HepG2 (cell line): Measurements from ENCODE around the gene MRPS7. TPM values are rescaled to one million over a fixed set of nuclear protein-coding genes. Genes with fewer than 3 reads are reported as not detected.

Source experiments
- ATAC-seq: fragments of 200-7000 bp; cut with Tn5 transposase; 3 replicates; pipeline ENCODE4 v1.9.1; 2020; ENCODE audit warnings: mild to moderate bottlenecking, moderate library complexity
- BruUV-seq: library from RNA; stranded (reverse); fragments of 400-500 nt; replicated peaks from 2 replicates; lab custom pipeline; 2021; lab: Mats Ljungman, UMichigan
- CTCF ChIA-PET: fragments of 300-600 bp; formaldehyde crosslinking; extraction: SDS; loops from one replicate; lab custom pipeline; 2021; ENCODE audit warnings: low total read pairs, inconsistent platforms, low intra/inter-chr PET ratio; lab: Yijun Ruan, JAX
- POLR2A ChIA-PET: fragments of 350-600 bp; sonication (Branson Sonifier 250); formaldehyde crosslinking; loops from one replicate; lab custom pipeline; 2020; ENCODE audit warnings: antibody characterized with exemption, inconsistent platforms; lab: Yijun Ruan, JAX
- DNase-seq: peaks from one replicate; pipeline ENCODE4 v3.0.0-alpha.2; 2015; ENCODE audit warnings: low spot score
- FAIRE-seq: peaks from 3 replicates; lab custom pipeline; 2011; peaks lifted over from hg19 to GRCh38; lab: Jason Lieb, UNC
- H2AFZ ChIP-seq: one replicate; pipeline ENCODE4 v1.6.1; 2011; ENCODE audit warnings: low read length, inconsistent platforms
- H3K27ac ChIP-seq: fragments of 300-600 bp; 3 replicates; pipeline ENCODE4 v1.8.0; 2011; ENCODE audit warnings: mixed run types, mild to moderate bottlenecking, mixed read lengths, low read length, inconsistent platforms; ENCODE audit not compliant: insufficient read depth; ENCODE audit errors: extremely low read length
- H3K27me3 ChIP-seq, 2 experiments: fragments of 200-600 bp in 1 of 2; 2 replicates in 1 of 2; 3 replicates in 1 of 2; pipeline versions ENCODE4 v1.6.0 to v1.8.0; 2011; ENCODE audit warnings: low read length in 2 of 2, mild to moderate bottlenecking in 2 of 2, moderate library complexity in 2 of 2, inconsistent platforms in 1 of 2; ENCODE audit not compliant: insufficient read depth in 2 of 2, control insufficient read depth in 1 of 2
- H3K36me3 ChIP-seq, 2 experiments: fragments of 200-600 bp in 1 of 2; replicated peaks in 1 of 2; 2 replicates in 1 of 2; 3 replicates in 1 of 2; pipeline versions ENCODE4 v1.5.1 to v1.8.0; 2011; ENCODE audit warnings: low read length in 2 of 2, inconsistent platforms in 1 of 2; ENCODE audit not compliant: insufficient read depth in 2 of 2, control insufficient read depth in 1 of 2
- H3K4me1 ChIP-seq: 2 replicates; pipeline ENCODE4 v1.5.1; 2012; ENCODE audit warnings: low read length, inconsistent platforms; ENCODE audit not compliant: insufficient read depth
- H3K4me2 ChIP-seq: 2 replicates; pipeline ENCODE4 v1.6.0; 2011; ENCODE audit warnings: low read depth, low read length, inconsistent platforms
- H3K4me3 ChIP-seq, 3 experiments: fragments of 200-600 bp in 1 of 3; sonication (generic), shearing (Covaris generic) in 1 of 3; replicated peaks in 1 of 3; 2 replicates each; pipeline ENCODE4 v1.5.1; 2011 to 2016; ENCODE audit warnings: low read length in 3 of 3, inconsistent platforms in 2 of 3, low read depth in 2 of 3, mild to moderate bottlenecking in 2 of 3, control low read depth in 1 of 3, mixed read lengths in 1 of 3; ENCODE audit not compliant: insufficient read depth in 1 of 3
- H3K79me2 ChIP-seq: one replicate; pipeline ENCODE4 v1.6.1; 2011; ENCODE audit warnings: low read length, inconsistent platforms; ENCODE audit not compliant: insufficient read depth
- H3K9ac ChIP-seq: 2 replicates; pipeline ENCODE4 v1.6.0; 2011; ENCODE audit warnings: mild to moderate bottlenecking, low read depth, low read length, inconsistent platforms; ENCODE audit not compliant: insufficient read depth
- H3K9me3 ChIP-seq: 2 replicates; pipeline ENCODE4 v1.5.1; 2012; ENCODE audit warnings: mild to moderate bottlenecking, low read length
- H4K20me1 ChIP-seq: 2 replicates; pipeline ENCODE4 v1.6.0; 2011; ENCODE audit warnings: inconsistent platforms, mild to moderate bottlenecking, low read length, moderate library complexity; ENCODE audit not compliant: insufficient read depth
- AGO1 ChIP-seq: fragments of 200-400 bp; formaldehyde crosslinking; IDR thresholded peaks from 2 replicates; pipeline ENCODE4 v1.6.1; 2017; ENCODE audit warnings: mild to moderate bottlenecking, low read depth, low read length, moderate library complexity; ENCODE audit not compliant: poor library complexity, severe bottlenecking
- ARID2 ChIP-seq: sonication (generic); formaldehyde crosslinking; IDR thresholded peaks from 2 replicates; pipeline ENCODE4 v1.8.1; 2022; ENCODE audit warnings: mild to moderate bottlenecking, missing genetic modification reagents, borderline replicate concordance
- HDAC1 ChIP-seq: sonication (generic); formaldehyde crosslinking; IDR thresholded peaks from 2 replicates; pipeline ENCODE4 v1.5.1; 2020; ENCODE audit warnings: mild to moderate bottlenecking, missing genetic modification reagents
- MEIS2 ChIP-seq: sonication (generic); formaldehyde crosslinking; IDR thresholded peaks from 2 replicates; pipeline ENCODE4 v1.9.0; 2021; ENCODE audit warnings: mild to moderate bottlenecking, missing genetic modification reagents
- MYC ChIP-seq: sonication (generic); formaldehyde crosslinking; IDR thresholded peaks from 2 replicates; pipeline ENCODE4 v1.9.0; 2021; ENCODE audit warnings: missing genetic modification reagents, borderline replicate concordance
- POLR2AphosphoS5 ChIP-seq: IDR thresholded peaks from 2 replicates; pipeline ENCODE4 v1.6.1; 2012; ENCODE audit warnings: low read depth, low read length
- RFX3 ChIP-seq: IDR thresholded peaks from 2 replicates; pipeline ENCODE4 v1.6.1; 2016; ENCODE audit warnings: missing biosample characterization, missing genetic modification reagents
- TCF7L2 ChIP-seq: IDR thresholded peaks from 2 replicates; pipeline ENCODE4 v1.6.1; 2011; ENCODE audit warnings: mild to moderate bottlenecking, low read depth, low read length, moderate library complexity
- ZFP1 ChIP-seq: IDR thresholded peaks from 2 replicates; pipeline ENCODE4 v1.6.1; 2016
- ZFP90 ChIP-seq: sonication (generic); formaldehyde crosslinking; IDR thresholded peaks from 2 replicates; pipeline ENCODE4 v1.8.0; 2022; ENCODE audit warnings: missing genetic modification reagents, mild to moderate bottlenecking, inconsistent platforms, borderline replicate concordance
- ZKSCAN8 ChIP-seq: IDR thresholded peaks from 2 replicates; pipeline ENCODE4 v1.6.1; 2016; ENCODE audit warnings: borderline replicate concordance, missing genetic modification reagents, missing compliant biosample characterization
- ZNF546 ChIP-seq: sonication (generic); formaldehyde crosslinking; conservative IDR thresholded peaks from 2 replicates; pipeline ENCODE4 v1.8.1; 2023; ENCODE audit warnings: mild to moderate bottlenecking, missing genetic modification reagents
- ZNF878 ChIP-seq: sonication (generic); formaldehyde crosslinking; IDR thresholded peaks from 2 replicates; pipeline ENCODE4 v1.8.1; 2023; ENCODE audit warnings: mild to moderate bottlenecking, missing genetic modification reagents, moderate library complexity
- WGBS: methylation state at CpG from one replicate; pipeline ENCODE4 v1.1.6; 2017; ENCODE audit warnings: low lambda C conversion rate; 5-methylcytosine and 5-hydroxymethylcytosine counted together
- in situ Hi-C: cut with HindIII; loops from 2 replicates; pipeline ENCODE4 v1.10.0; 2017; ENCODE audit warnings: low pct_unique_long_range_greater_than_20kb; ENCODE audit not compliant: extremely low pct_ligation_motif_present
- intact Hi-C: fragments of 100-400 bp; cut with micrococcal nuclease; formaldehyde crosslinking; loops from one replicate; pipeline ENCODE4 v1.10.0; 2022; ENCODE audit not compliant: unreplicated experiment
- polyA plus RNA-seq, 8 experiments: library from polyadenylated mRNA; depleted of rRNA in 3 of 8; stranded (reverse) in 7 of 8; unstranded in 1 of 8; fragments of >200 nt; fragmentation: Illumina TruSeq in 4 of 8; extraction: Trizol in 4 of 8; gene quantifications; 2 replicates each; pipeline versions ENCODE4 v1.2.1 to v1.2.3, GENCODE V29; 2011 to 2016; ENCODE audit warnings: low read depth in 4 of 8, missing spikeins in 1 of 8, mixed read lengths in 1 of 8; ENCODE audit not compliant: insufficient read depth in 1 of 8
- total RNA-seq, 5 experiments: library from RNA; depleted of rRNA; stranded (reverse); fragments of >200 nt; fragmentation: Illumina TruSeq; extraction: Trizol; gene quantifications; 2 replicates each; pipeline ENCODE4 v1.2.3, GENCODE V29; 2016; ENCODE audit warnings: low read depth in 1 of 5
- TF ChIP-seq, protein P1 (sequence below): sonication (generic); formaldehyde crosslinking; IDR thresholded peaks from 2 replicates; pipeline ENCODE4 v1.5.0; 2020; ENCODE audit warnings: mild to moderate bottlenecking, missing genetic modification reagents
- TF ChIP-seq, protein P2 (sequence below), 2 experiments: sonication (generic) in 1 of 2; formaldehyde crosslinking in 1 of 2; IDR thresholded peaks; 2 replicates each; pipeline versions ENCODE4 v1.5.1 to v1.6.1; 2011 to 2020; ENCODE audit warnings: borderline replicate concordance in 1 of 2, low read depth in 1 of 2, low read length in 1 of 2, mild to moderate bottlenecking in 1 of 2, missing genetic modification reagents in 1 of 2, moderate library complexity in 1 of 2
- TF ChIP-seq, protein P3 (sequence below): sonication (generic); formaldehyde crosslinking; IDR thresholded peaks from 2 replicates; pipeline ENCODE4 v1.4.0; 2020; ENCODE audit warnings: missing genetic modification reagents, borderline replicate concordance
- TF ChIP-seq, protein P4 (sequence below): sonication (generic); formaldehyde crosslinking; conservative IDR thresholded peaks from 2 replicates; pipeline ENCODE4 v1.8.1; 2023; ENCODE audit warnings: missing genetic modification reagents

The MRPS7 gene
- total and polyA plus RNA-seq, 2 of the 13 experiments (the other 11 are each of a cell fraction or from before 2014, with no cell fraction given) = 97.0 to 162 TPM

DNA sequence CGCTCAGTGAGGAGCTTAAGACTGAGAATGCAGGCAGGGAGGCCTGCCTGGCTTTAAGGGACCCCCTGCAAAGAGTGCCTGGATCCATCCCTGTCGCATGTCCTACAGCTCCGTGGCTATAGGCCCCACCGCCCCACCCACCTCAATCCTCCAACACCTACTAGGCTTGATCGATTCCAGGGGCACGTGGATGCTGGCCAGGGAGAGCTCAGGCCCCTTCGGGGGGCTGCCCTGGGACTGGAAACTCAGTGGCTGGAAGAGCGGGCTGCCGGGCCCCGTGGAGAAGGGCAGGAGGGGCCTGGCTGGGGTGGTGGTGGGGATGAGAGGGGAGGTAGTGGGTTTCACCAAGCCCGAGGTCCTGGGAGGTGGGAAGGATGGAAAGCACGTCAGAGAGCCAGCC is 22.5 kb upstream of the MRPS7 start:
- BruUV-seq = no TSS peak
- no peaks in the 10 kb centered on the region for H4K20me1 ChIP-seq
- POLR2A ChIA-PET = no interaction called here
- TF ChIP-seq, protein P1, sequence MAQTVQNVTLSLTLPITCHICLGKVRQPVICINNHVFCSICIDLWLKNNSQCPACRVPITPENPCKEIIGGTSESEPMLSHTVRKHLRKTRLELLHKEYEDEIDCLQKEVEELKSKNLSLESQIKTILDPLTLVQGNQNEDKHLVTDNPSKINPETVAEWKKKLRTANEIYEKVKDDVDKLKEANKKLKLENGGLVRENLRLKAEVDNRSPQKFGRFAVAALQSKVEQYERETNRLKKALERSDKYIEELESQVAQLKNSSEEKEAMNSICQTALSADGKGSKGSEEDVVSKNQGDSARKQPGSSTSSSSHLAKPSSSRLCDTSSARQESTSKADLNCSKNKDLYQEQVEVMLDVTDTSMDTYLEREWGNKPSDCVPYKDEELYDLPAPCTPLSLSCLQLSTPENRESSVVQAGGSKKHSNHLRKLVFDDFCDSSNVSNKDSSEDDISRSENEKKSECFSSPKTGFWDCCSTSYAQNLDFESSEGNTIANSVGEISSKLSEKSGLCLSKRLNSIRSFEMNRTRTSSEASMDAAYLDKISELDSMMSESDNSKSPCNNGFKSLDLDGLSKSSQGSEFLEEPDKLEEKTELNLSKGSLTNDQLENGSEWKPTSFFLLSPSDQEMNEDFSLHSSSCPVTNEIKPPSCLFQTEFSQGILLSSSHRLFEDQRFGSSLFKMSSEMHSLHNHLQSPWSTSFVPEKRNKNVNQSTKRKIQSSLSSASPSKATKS (CRISPR knock-in tag) = no peak
- TF ChIP-seq ZKSCAN8 (no peak), TCF7L2 (no peak), ZFP1 (CRISPR knock-in tag) (no peak), MEIS2 (CRISPR knock-in tag) (no peak), RFX3 (CRISPR knock-in tag) (no peak), ZFP90 (CRISPR knock-in tag) (no peak), POLR2AphosphoS5 (no peak), MYC (0 out of 2 replicates have a peak, but pooled peaks have one; percentile 1), ZNF878 (no peak), AGO1 (peak; percentile 73), ZNF546 (CRISPR knock-in tag) (no peak), ARID2 (no peak), HDAC1 (CRISPR knock-in tag) (no peak)
- TF ChIP-seq, protein P2, sequence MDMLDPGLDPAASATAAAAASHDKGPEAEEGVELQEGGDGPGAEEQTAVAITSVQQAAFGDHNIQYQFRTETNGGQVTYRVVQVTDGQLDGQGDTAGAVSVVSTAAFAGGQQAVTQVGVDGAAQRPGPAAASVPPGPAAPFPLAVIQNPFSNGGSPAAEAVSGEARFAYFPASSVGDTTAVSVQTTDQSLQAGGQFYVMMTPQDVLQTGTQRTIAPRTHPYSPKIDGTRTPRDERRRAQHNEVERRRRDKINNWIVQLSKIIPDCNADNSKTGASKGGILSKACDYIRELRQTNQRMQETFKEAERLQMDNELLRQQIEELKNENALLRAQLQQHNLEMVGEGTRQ (IDR thresholded peaks at IDR 0.05; ENCODE audit: low read depth, low read length) = no peak
- TF ChIP-seq, protein P2 (CRISPR knock-in tag; IDR thresholded peaks at IDR 0.05; ENCODE audit: borderline replicate concordance) = no peak
- TF ChIP-seq, protein P3, sequence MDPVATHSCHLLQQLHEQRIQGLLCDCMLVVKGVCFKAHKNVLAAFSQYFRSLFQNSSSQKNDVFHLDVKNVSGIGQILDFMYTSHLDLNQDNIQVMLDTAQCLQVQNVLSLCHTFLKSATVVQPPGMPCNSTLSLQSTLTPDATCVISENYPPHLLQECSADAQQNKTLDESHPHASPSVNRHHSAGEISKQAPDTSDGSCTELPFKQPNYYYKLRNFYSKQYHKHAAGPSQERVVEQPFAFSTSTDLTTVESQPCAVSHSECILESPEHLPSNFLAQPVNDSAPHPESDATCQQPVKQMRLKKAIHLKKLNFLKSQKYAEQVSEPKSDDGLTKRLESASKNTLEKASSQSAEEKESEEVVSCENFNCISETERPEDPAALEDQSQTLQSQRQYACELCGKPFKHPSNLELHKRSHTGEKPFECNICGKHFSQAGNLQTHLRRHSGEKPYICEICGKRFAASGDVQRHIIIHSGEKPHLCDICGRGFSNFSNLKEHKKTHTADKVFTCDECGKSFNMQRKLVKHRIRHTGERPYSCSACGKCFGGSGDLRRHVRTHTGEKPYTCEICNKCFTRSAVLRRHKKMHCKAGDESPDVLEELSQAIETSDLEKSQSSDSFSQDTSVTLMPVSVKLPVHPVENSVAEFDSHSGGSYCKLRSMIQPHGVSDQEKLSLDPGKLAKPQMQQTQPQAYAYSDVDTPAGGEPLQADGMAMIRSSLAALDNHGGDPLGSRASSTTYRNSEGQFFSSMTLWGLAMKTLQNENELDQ = no peak
- TF ChIP-seq, protein P4, sequence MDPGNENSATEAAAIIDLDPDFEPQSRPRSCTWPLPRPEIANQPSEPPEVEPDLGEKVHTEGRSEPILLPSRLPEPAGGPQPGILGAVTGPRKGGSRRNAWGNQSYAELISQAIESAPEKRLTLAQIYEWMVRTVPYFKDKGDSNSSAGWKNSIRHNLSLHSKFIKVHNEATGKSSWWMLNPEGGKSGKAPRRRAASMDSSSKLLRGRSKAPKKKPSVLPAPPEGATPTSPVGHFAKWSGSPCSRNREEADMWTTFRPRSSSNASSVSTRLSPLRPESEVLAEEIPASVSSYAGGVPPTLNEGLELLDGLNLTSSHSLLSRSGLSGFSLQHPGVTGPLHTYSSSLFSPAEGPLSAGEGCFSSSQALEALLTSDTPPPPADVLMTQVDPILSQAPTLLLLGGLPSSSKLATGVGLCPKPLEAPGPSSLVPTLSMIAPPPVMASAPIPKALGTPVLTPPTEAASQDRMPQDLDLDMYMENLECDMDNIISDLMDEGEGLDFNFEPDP = no peak

More for the DNA sequence above, 22.5 kb upstream of the MRPS7 start:
- Histone ChIP-seq H3K27ac (no peak overlapping the region), H3K79me2 (no peaks in the 10 kb centered on the region), H3K9ac (no peak overlapping the region), H2AFZ (no peak overlapping the region), H3K4me2 (no peak overlapping the region), H3K36me3 (peaks cover 71 to 93% of the 10 kb centered on the region in 2 experiments), H3K4me3 (no peak overlapping the region), H3K4me1 (no peaks in the 10 kb centered on the region), H3K9me3 (no peaks in the 10 kb centered on the region), H3K27me3 (no peaks in the 10 kb centered on the region)
- intact Hi-C loops (loop anchor here (5.0 kb wide), 1 partner anchor 127 kb away; no protein-coding TSS in a partner anchor), in situ Hi-C loops (no loop called here)
- 96% methylated on average over 11 of the region's 12 CpGs for WGBS
- no peak for DNase-seq
- FAIRE-seq = no peak
- ATAC-seq = no peak; the same call in 2 of the 3 replicates
- CTCF ChIA-PET = interaction anchor here (1.2 to 1.5 kb wide), 2 partner anchors 125 to 173 kb away, joined by 6 to 22 read pairs; no protein-coding TSS in a partner anchor
